Activated CD8-positive, alpha-beta T cell treated with anti-CD3 and anti-CD28 coated beads for 36 hours (primary cell): ENCODE data around the gene RGS14. TPM values are rescaled to one million over a fixed set of nuclear protein-coding genes. Genes with fewer than 3 reads are reported as not detected.

Experiments
- ATAC-seq: fragments of 200-7000 bp; cut with Tn5 transposase; one replicate; pipeline ENCODE4 v1.10.0; 2021; ENCODE audit warnings: mild to moderate bottlenecking, moderate library complexity
- CTCF ChIA-PET: fragments of 350-600 bp; sonication (Branson Sonifier 250); formaldehyde crosslinking; loops from one replicate; lab custom pipeline; 2021; ENCODE audit warnings: antibody characterized with exemption; lab: Charles Lee
- POLR2A ChIA-PET: fragments of 350-600 bp; sonication (Branson Sonifier 250); formaldehyde crosslinking; loops from one replicate; lab custom pipeline; 2021; ENCODE audit warnings: antibody characterized with exemption; lab: Charles Lee
- DNase-seq: peaks from one replicate; pipeline ENCODE4 v3.0.0-alpha.2; 2020
- H3K27ac Mint-ChIP-seq: one replicate; pipeline ENCODE4 v1.8.0; 2021; ENCODE audit warnings: mild to moderate bottlenecking, mixed read lengths
- H3K27me3 Mint-ChIP-seq: one replicate; pipeline ENCODE4 v1.8.0; 2021; ENCODE audit warnings: mixed read lengths
- H3K36me3 Mint-ChIP-seq: one replicate; pipeline ENCODE4 v1.8.0; 2021; ENCODE audit warnings: low read depth, mixed read lengths
- H3K4me1 Mint-ChIP-seq: one replicate; pipeline ENCODE4 v1.8.0; 2021; ENCODE audit warnings: low read depth, mixed read lengths
- H3K4me3 Mint-ChIP-seq: one replicate; pipeline ENCODE4 v1.8.0; 2021; ENCODE audit warnings: mild to moderate bottlenecking, moderate library complexity, mixed read lengths
- H3K9me3 Mint-ChIP-seq: one replicate; pipeline ENCODE4 v1.8.0; 2021; ENCODE audit warnings: mixed read lengths
- CTCF ChIP-seq: fragments of 200-600 bp; IDR thresholded peaks from one replicate; pipeline ENCODE4 v1.8.0; 2022; ENCODE audit warnings: antibody characterized with exemption, mild to moderate bottlenecking
- intact Hi-C: fragments of 100-400 bp; cut with micrococcal nuclease; formaldehyde crosslinking; loops from one replicate; pipeline ENCODE4 v1.10.0; 2022
- total RNA-seq, 2 experiments: library from RNA; stranded (reverse); gene quantifications; one replicate each; pipeline ENCODE4 v1.2.3, GENCODE V29; 2021

RGS14 gene
- total RNA-seq, 2 experiments from 2014 or later: 50.4 to 52.5 TPM

DNA sequence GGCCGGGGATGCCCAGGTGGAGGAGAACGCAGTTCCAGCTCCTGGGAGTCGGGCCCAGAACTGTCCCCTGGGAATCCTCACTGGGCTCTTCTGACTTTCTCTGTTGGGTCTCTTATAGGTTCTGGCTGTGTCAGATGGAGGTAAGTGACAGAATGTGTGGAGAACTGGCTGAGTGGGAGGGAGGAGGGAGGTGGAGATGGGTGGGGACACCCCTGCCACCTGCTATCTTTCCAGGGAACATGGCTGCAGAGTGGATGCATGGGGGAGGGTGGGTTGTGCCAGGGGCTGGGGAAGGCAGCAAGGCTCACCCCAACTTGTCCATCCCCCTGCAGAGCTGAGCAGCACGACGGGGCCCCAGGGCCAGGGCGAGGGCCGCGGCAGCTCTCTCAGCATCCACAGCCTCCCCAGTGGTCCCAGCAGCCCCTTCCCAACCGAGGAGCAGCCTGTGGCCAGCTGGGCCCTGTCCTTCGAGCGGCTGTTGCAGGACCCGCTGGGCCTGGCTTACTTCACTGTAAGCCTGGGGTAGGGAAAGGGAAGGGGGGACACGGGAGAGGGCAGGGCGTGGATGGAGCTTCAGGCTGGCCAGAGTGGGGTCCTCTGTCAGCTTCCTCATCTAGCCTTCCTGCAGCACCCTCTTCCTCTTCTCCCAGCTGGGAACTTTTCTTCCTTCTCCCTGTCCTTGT is 8.3 kb downstream of the RGS14 start:
- Mint-ChIP-seq H3K9me3 (no peaks in the 10 kb centered on the region), H3K27ac (peak overlapping the region; percentile 48), H3K36me3 (peaks cover 29% of the 10 kb centered on the region), H3K4me1 (peaks cover 69% of the 10 kb centered on the region), H3K27me3 (no peaks in the 10 kb centered on the region), H3K4me3 (no peak overlapping the region)
- intact Hi-C loops: no loop called here
- ChIA-PET CTCF (interaction anchor here (0.6 to 3.4 kb wide), 8 partner anchors 7 to 56 kb away, joined by 3 to 15 read pairs (median 4); no protein-coding TSS in a partner anchor), POLR2A (interaction anchor here (1.4 to 1.7 kb wide), 4 partner anchors 10 to 48 kb away, joined by 3 to 5 read pairs (median 4); no protein-coding TSS in a partner anchor)
- ATAC-seq (no peak), DNase-seq (no peak)
- TF ChIP-seq CTCF: no peak

DNA sequence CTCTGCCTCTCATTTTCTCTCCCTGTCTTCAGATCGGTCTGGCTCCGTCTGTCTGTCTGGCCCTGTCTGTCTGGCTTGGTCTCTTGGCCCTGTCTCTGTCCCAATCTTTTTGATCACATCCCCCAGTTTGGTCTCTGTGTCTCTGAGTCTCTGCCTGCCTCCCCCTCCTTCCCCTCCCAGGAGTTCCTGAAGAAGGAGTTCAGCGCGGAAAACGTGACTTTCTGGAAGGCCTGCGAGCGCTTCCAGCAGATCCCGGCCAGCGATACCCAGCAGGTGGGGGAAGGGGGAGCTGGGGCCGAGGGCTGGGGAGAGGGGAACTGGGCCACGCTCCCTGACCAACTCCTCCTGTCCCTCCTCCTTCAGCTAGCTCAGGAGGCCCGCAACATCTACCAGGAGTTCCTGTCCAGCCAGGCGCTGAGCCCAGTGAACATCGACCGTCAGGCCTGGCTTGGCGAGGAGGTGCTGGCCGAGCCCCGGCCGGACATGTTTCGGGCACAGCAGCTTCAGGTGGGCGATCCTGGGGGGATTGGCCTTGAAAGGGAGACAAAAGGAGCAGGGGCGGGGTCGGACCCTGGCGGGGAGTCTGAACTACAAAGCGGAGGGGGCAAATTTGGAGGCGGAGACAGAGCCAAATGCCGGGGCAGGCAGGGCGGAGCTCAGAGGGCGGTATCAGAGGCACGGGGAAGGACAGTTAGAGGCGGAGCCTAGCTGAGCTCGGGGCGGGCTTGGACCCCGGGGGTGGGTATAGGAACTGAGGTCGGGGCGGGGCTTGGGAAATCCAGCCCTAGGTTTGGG is 9.0 kb downstream of the RGS14 start:
- POLR2A ChIA-PET: interaction anchor here (0.7 to 1.7 kb wide), 5 partner anchors 11 to 79 kb away, joined by 3 to 5 read pairs (median 4); no protein-coding TSS in a partner anchor
- H3K27me3 Mint-ChIP-seq: no peaks in the 10 kb centered on the region
- intact Hi-C loops: no loop called here
- peaks cover 68% of the 10 kb centered on the region for H3K4me1 Mint-ChIP-seq
- ATAC-seq (no peak), DNase-seq (no peak)
- TF ChIP-seq CTCF: no peak
- CTCF ChIA-PET: interaction anchor here (0.6 to 2.3 kb wide), 6 partner anchors 12 to 57 kb away, joined by 3 to 6 read pairs (median 3); no protein-coding TSS in a partner anchor
- H3K27ac Mint-ChIP-seq: peak overlapping the region; percentile 48
- no peaks in the 10 kb centered on the region for H3K9me3 Mint-ChIP-seq
- peaks cover 35% of the 10 kb centered on the region for H3K36me3 Mint-ChIP-seq
- no peak overlapping the region for H3K4me3 Mint-ChIP-seq

DNA sequence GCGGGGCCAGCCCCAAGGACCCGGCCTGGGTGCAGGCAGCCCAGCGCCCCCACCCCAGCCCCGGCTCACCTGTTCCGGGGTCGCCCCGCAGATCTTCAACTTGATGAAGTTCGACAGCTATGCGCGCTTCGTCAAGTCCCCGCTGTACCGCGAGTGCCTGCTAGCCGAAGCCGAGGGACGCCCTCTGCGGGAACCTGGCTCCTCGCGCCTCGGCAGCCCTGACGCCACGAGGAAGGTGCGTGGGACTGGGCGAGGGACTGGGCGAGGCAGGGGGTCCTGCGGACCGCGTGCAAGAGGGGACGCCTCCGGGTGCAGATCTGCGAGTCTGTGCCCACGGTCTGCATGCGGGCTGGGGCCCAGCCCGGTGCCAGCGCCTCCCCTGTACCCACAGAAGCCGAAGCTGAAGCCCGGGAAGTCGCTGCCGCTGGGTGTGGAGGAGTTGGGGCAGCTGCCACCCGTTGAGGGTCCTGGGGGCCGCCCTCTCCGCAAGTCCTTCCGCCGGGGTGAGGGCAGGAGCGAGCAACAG is 9.7 kb downstream of the RGS14 start:
- Mint-ChIP-seq H3K9me3 (no peaks in the 10 kb centered on the region), H3K27me3 (no peaks in the 10 kb centered on the region), H3K36me3 (peaks cover 36% of the 10 kb centered on the region), H3K4me1 (peaks cover 68% of the 10 kb centered on the region), H3K27ac (no peak overlapping the region), H3K4me3 (no peak overlapping the region)
- TF ChIP-seq CTCF: no peak
- DNase-seq (no peak), ATAC-seq (no peak)
- intact Hi-C loops: no loop called here
- CTCF ChIA-PET: interaction anchor here (1.2 to 8.4 kb wide), 5 partner anchors 8 to 58 kb away, joined by 3 to 86 read pairs (median 6); partner anchors contain the start of gene RGS14
- POLR2A ChIA-PET: interaction anchor here (1.0 to 1.7 kb wide), 4 partner anchors 10 to 22 kb away, joined by 3 to 5 read pairs (median 4); no protein-coding TSS in a partner anchor

DNA sequence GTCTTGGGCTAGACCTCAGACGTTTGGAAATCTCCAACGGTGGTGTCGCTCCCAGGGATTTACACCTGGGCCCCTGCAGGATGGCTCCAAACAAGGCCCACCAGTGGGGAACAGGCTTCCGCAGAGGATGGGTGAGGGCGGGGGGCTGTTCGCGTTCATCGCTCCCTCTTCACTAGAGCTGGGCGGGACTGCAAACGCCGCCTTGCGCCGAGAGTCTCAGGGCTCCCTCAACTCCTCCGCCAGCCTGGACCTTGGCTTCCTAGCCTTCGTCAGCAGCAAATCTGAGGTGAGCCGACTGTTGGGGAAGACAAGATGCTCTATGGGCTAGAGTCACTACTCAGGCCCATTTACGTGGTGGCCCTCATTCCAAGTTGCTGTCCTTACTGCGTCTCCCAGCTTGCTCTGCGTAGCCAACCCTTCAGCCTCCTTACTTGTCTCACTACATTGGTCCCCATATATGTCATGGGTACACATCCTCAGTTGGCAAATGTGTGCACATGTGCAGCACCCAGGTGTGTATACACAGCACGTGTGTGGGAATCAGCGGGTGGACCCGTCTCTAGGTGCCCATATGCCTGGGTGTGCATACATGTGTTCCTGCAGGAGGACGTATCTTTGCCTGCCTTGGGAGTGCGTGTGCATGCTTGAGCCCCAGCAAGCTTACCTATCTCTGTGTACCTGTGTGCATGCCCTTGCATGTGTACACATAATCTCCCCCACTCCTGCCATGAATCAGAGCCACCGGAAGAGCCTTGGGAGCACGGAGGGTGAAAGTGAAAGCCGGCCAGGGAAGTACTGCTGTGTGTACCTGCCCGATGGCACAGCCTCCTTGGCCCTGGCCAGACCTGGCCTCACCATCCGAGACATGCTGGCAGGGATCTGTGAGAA is 10.5 kb downstream of the RGS14 start:
- DNase-seq (no peak), ATAC-seq (no peak)
- Mint-ChIP-seq H3K27me3 (no peaks in the 10 kb centered on the region), H3K9me3 (no peaks in the 10 kb centered on the region), H3K27ac (no peak overlapping the region), H3K4me3 (no peak overlapping the region), H3K36me3 (peaks cover 38% of the 10 kb centered on the region), H3K4me1 (peaks cover 69% of the 10 kb centered on the region)
- intact Hi-C loops: no loop called here
- ChIA-PET CTCF (interaction anchor here (1.0 to 8.4 kb wide), 20 partner anchors 9 to 256 kb away, joined by 3 to 86 read pairs (median 6); partner anchors contain the start of genes LMAN2, PDLIM7, PFN3 and RGS14), POLR2A (interaction anchor here (1.1 to 2.0 kb wide), 2 partner anchors 16 to 22 kb away, joined by 3 to 9 read pairs; partner anchors contain the start of gene LMAN2)
- TF ChIP-seq CTCF: no peak
